Measurements from ENCODE around the gene SNX5. TPM values are rescaled to one million over a fixed set of nuclear protein-coding genes. Genes with fewer than 3 reads are reported as not detected.

Gene SNX5
- total and polyA plus RNA-seq, 3 donors from 2014 or later: 72.3 to 116 (median 110) TPM

DNA sequence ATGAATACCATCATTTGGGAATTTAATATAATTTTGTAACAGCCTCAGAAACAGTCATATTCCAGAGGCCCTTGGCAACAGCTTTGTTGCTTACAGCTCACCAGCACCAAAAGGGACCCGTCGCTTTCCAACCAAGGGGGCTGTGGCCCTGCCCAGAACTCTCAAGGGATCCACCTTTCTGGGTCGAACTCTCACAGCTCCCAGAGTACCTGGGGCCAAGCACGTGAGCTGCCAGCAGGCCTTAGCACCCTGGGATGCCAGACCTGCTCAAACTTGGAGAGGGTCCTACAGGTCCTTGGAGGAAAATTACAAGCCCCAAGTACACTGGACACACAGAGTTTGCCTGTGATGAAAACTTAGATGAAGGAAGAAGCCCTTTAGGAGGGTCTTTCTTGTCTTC, 66.6 kb downstream of the SNX5 start:
- Histone ChIP-seq H3K36me3 (ENCODE audit: low read depth, missing control alignments) (no peaks in the 10 kb centered on the region), H3K4me1 (peaks cover 2% of the 10 kb centered on the region), H3K4me3 (no peak overlapping the region), H3K27me3 (no peaks in the 10 kb centered on the region), H3K9me3 (no peaks in the 10 kb centered on the region), H3K27ac (no peak overlapping the region)
- intact Hi-C loops (cut with DNase I; ENCODE audit: low total_unique reads): no loop called here
- WGBS, 2 donors: 75 to 82% methylated on average over 4 of the region's 4 CpGs
- no peak for DNase-seq
- TF ChIP-seq CTCF (IDR thresholded peaks at IDR 0.05): no peak
- no peak for TF ChIP-seq POLR2A (IDR thresholded peaks at IDR 0.05)

GRCh38 chr20:17898548-17898994, 70.0 kb downstream of the SNX5 start:
- intact Hi-C loops (cut with DNase I; ENCODE audit: low total_unique reads): loop anchor here (5.0 kb wide), 1 partner anchor 216 kb away; the partner anchor contains the start of gene RRBP1
- WGBS, 2 donors: 60 to 61% methylated on average over 7 of the region's 7 CpGs
- Histone ChIP-seq H3K4me1 (peaks cover 24% of the 10 kb centered on the region), H3K27me3 (no peaks in the 10 kb centered on the region), H3K36me3 (ENCODE audit: low read depth, missing control alignments) (no peaks in the 10 kb centered on the region), H3K9me3 (no peaks in the 10 kb centered on the region), H3K27ac (no peak overlapping the region), H3K4me3 (no peak overlapping the region)
- no peak for TF ChIP-seq POLR2A (IDR thresholded peaks at IDR 0.05)
- peak; percentile 92 to 95 (median 95) for TF ChIP-seq CTCF (IDR thresholded peaks at IDR 0.05)
- peak; percentile 90 for DNase-seq

GRCh38 chr20:17897566-17898307, 70.9 kb downstream of the SNX5 start:
- WGBS, 2 donors: 88 to 91% methylated on average over 1 of the region's 1 CpG
- no peaks in the 10 kb centered on the region for H3K9me3 ChIP-seq
- no peaks in the 10 kb centered on the region for H3K27me3 ChIP-seq
- H3K36me3 ChIP-seq (ENCODE audit: low read depth, missing control alignments): no peaks in the 10 kb centered on the region
- DNase-seq: no peak
- H3K4me1 ChIP-seq: peaks cover 24% of the 10 kb centered on the region
- no peak overlapping the region for H3K4me3 ChIP-seq
- TF ChIP-seq POLR2A (IDR thresholded peaks at IDR 0.05) (no peak), CTCF (IDR thresholded peaks at IDR 0.05) (no peak)
- intact Hi-C loops (cut with DNase I; ENCODE audit: low total_unique reads): loop anchor here (5.0 kb wide), 1 partner anchor 215 kb away; the partner anchor contains the start of gene RRBP1
- H3K27ac ChIP-seq: no peak overlapping the region

- no peaks in the 10 kb centered on the region for H3K9me3 ChIP-seq
- H3K4me3 ChIP-seq: no peak overlapping the region
- intact Hi-C loops (cut with DNase I; ENCODE audit: low total_unique reads): loop anchor here (5.0 kb wide), 1 partner anchor 215 kb away; the partner anchor contains the start of gene RRBP1
- no peak for DNase-seq
- H3K36me3 ChIP-seq (ENCODE audit: low read depth, missing control alignments): no peaks in the 10 kb centered on the region
- no peak for TF ChIP-seq CTCF (IDR thresholded peaks at IDR 0.05)
- TF ChIP-seq POLR2A (IDR thresholded peaks at IDR 0.05): no peak
- peaks cover 24% of the 10 kb centered on the region for H3K4me1 ChIP-seq
- 50 to 56% methylated on average over 3 of the region's 3 CpGs for WGBS, 2 donors
- H3K27me3 ChIP-seq: no peaks in the 10 kb centered on the region
- peak overlapping the region; percentile 7 to 55 for H3K27ac ChIP-seq
These were observed 71.7 kb downstream of the SNX5 start for GRCh38 chr20:17896771-17897369.
